Right renal cortex interstitium (tissue), 3 donors: Measurements from ENCODE around the gene BOK. TPM values are rescaled to one million over a fixed set of nuclear protein-coding genes. Genes with fewer than 3 reads are reported as not detected.
"Not testable (repeated sequence)": the region's sequence is repeated elsewhere in the genome, so short reads cannot be mapped to it uniquely, and the experiment has no call there.

Experiments used
- DNase-seq, 3 donors: peaks; one replicate each; pipeline ENCODE4 v3.0.0-alpha.2; 2013; ENCODE audit warnings: low read depth in 3 of 3, low spot score in 2 of 3
- polyA plus RNA-seq, 3 donors: library from polyadenylated mRNA; unstranded; fragments of 120-200 nt; gene quantifications; one replicate each; pipeline ENCODE4 v1.2.1, GENCODE V29; 2013; ENCODE audit not compliant: insufficient read length in 3 of 3

Gene BOK
- polyA plus RNA-seq, 3 donors: 15.9 to 20.4 (median 20.0) TPM

DNA sequence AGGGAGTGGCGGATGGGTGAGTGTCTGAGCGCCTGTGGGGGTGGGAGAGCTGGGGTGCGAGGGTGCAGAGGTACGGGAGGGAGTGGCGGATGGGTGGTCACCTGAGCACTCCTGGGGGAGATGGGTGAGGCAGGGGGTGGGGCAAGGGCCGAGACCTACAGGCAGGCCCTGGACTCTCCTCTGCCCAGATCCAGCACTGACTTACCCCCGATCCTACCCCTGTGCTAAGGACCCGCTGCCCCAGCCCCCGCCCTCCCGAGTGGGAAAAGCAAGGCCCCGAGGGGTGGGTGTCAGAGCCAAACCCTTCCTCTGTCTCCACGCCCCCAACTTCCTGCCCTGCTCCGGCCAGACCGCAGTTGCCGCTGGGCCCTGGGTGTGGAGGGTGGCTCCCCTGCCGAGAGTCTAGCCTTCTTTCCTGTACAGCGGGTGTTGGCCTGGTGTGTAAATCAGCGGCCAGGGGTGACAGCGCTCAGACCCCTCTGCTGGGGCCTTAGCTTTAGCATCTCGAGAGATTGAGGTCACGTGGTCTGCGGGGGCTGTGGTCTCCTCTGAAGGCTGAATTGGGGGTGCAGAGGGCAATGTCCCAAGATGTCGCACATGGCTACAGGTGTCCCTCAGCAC is 12.5 kb downstream of the BOK start:
- no peak for DNase-seq

DNA sequence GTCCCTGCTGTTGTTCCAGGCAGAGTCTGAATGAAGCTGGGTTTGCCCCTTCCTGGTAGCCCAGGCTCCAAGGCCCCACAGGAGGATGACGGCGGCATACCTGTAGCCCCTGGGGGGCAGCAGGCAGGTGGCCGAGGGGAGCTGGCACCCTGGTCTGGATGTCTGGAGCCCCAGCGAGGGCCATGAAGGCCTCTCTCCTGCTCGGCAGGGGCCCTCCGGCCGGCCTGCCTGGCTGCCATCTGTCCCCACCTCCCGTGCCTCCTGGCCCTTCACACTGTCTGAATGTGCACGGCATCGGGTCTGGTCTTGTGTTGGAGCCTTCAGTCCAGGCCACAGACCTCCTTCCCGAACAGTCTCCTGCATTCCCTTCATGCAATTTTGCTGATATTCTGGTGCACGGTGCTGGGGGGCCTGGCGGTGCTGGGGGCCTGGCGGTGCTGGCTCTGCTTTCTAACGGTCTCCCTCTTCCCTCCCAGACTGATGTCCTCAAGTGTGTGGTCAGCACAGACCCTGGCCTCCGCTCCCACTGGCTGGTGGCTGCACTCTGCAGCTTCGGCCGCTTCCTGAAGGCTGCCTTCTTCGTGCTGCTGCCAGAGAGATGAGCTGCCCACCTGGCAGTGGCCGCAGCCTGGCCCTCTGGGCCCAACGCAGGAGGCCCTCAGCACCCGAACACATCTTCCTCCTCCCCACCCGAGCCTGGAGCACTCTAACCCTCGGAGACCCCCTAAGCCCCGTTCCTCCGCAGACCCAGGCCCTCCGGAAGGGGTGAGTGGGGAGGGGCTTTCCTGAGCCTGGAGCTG is 13.5 kb downstream of the BOK start:
- DNase-seq: no peak

DNA sequence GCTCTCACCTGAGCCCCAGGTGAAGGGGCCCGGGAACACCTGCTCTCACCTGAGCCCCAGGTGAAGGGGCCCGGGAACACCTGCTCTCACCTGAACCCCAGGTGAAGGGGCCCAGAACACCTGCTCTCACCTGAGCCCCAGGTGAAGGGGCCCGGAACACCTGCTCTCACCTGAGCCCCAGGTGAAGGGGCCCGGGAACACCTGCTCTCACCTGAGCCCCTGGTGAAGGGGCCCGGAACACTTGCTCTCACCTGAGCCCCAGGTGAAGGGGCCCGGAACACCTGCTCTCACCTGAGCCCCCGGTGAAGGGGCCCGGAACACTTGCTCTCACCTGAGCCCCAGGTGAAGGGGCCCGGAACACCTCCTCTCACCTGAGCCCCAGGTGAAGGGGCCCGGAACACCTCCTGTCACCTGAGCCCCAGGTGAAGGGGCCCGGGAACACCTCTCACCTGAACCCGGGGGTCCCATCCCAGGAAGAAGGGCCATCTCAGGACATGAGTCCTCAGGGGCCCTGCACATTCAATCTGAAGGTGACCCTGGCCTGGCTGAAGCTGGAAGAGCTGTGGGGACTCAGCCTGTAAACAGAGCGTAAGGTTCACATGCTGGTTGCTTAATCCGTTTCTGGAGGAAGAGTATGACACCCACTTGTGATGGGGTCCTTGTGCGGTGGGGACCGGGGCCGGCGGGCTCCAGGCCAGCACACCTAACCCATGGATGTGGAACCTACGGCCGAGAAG is 14.5 kb downstream of the BOK start:
- not testable (repeated sequence) for DNase-seq

DNA sequence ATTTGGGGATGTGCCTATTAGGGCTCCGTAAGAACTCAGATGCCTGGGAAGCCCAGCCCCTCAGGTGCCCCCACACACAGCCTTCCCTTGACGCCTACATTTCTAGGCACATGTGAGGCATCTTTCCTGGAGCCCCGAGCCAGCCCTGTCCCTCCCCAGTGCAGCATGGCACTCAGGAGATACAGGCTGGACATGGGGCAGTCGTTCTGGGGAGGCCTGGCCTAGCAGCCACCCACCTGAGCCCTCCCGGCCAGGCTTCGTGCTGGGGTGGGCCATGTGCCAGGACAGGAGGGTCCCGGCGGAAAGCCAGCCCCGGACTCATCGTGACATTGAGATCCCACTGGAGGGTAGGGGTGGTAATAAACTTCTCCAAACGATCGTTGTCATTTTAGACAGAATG is 15.2 kb downstream of the BOK start:
- DNase-seq: no peak

DNA sequence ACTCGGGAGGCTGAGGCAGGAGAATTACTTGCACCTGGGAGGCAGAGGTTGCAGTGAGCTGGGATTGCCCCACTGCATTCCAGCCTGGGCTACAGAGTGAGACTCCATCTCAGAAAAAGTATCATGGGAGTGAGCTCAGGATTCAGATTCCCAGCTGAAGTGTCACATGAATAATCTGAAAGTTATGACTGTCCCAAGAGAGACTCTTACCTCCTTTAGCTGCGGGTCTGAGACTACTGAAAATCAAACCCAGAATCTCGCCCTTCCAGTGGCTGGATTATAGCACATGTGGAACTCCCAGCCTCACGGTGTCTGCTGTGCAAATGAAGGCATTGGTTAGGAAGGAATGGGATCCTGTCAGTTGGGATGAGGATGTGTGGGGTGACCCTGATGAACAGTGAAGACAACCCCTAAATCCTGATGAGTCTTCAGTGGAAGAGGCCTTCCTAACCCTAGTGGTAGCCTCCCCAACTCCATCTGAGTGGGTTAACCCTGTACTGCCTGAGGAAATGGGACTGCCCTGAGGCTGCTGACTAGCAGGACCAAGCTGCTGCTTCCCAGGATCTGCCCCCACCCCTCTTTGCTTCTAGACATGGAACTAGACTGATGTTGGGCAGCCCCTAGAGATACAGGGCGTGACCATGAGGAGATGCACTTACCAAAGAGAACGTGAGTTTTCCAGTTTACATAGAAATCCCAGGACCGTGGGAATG is 16.5 kb downstream of the BOK start:
- no peak for DNase-seq

DNA sequence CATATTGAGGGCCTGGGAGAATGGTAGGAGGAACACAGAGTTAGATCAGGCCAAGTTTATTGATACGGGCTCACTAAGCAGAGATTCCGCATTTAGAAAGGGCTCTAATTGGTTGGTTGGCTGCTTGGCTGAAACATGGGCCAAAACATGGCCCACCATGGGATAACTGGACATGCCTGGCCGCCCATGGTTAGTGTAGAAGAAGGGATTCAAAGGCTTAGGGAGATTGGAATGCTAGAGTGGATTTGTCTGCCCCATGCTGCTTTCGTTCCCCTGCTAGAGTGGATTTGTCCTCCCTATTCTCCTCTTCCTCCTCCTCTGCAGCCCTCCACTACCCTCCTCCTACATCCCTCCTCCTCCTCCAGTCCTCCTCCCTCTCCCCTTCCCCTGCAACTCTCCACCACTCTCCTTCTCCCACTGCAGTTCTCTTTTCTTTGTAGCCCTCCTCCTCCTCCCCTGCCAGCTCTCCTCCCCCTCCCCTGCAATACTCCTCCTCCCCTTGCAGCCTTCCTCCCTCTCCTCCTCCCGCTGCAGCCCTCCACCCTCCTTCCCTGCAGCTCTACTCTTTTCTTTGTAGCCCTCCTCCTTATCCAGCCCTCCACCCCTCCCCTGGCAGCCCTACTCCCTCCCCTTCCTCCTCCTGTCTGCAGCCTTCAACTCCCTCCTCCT is 17.2 kb downstream of the BOK start:
- no peak for DNase-seq

DNA sequence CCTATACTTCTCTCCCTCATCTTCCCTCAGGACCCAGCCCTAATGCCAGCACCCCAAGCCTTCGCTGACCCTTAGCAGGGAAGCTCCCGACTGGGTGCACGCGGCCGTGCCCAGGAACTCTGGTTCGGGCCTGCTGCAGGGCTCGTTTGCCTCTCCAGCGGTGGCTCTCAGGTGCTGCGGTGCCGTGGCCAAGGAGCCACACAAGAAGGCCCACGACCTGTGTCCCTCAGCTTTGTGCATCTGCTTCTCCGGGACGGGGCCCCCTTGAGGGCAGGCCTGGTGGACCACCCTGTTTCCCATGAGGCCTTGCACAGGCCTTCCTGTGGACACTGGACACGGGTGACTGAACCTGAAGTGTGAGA is 17.7 kb downstream of the BOK start:
- DNase-seq: no peak

DNA sequence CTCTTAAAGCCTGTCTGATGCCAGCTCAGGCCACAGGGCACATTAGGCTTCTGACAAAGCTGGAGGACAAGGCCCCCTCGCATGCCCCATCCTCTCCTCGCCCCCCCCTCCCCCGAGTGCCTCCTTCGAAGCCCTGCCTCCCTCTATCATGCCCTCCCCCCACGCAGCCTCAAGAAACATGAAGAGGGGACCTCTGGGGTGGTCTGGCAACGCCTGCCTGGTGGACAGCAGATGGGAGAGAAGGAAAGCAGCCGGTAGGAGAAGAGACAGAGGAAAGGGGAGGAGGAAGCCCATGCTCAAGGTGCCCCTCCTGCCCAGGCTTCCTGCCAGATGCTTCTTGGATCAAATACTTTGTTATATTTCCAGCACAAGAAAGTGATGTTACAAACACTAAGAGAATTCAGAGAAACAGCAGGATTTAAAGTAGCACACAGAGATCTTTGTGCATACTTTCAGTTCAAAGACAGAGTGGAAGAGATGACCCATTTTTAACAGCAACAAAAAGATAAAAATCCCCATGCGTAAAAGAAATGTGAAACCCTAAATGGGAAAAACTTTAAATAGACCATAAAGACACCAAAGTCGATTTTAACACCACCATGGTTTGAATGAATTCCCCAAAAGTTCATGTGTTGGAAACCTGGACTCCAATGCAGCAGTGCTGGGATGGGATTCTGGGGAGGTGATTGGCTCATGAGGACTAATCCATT is 19.0 kb downstream of the BOK start:
- DNase-seq: no peak

DNA sequence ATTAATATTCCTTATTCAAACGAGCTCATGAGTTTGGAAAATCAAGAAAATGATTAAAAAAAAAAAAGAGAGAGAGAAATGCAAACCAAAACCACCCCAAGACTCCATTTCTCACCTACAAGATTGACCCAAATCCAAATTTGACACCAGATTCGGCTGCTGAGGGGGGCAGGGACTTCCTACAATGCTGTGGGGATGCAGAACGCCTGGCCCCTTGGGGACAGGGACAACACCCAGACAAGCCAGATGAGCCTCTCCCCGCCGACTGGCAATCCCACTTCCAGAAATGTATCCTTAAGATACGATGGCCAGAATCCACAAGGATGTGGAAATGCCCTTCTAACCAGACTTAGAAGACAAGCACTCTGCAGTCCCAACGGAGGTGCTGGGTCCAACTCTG is 20.7 kb downstream of the BOK start:
- DNase-seq: no peak

DNA sequence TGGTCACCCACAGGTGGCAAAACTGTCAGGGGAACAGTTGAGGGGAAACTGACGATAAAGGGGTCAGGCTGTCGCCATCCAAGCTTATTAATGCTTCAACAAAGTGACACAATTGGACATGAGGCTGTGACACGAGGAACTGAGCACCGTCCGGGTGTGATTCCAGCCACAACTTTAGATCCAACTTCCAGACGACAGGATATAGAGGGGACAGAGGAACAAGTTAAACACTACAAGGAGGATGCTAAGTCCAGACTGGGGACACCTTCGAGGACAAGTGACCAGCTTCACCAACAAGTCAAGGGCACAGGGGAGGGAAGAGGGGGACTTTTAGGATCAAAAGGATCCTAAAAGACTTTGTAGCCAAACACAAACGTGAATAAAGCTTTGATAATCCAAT is 23.8 kb downstream of the BOK start:
- no peak for DNase-seq

DNA sequence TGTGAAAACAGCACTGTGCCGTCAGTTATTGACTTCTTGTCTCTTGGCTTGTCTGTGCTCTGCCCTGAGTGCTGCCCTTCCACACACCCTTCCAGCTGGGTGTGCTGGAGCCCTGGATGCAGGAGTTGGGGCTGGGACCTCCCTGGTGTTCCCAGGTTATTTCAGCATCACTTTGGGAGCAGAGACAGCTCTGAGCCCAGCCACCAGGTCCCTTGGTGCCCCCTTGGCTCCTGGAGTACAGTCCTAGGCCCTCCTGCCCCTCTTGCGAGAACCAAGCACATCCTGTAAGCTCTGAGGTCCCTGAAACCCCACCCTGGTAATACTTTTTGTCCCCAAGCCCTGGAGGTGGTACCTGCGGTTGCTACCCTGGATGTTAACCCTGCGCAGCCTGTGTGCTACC is 24.3 kb downstream of the BOK start:
- no peak for DNase-seq

DNA sequence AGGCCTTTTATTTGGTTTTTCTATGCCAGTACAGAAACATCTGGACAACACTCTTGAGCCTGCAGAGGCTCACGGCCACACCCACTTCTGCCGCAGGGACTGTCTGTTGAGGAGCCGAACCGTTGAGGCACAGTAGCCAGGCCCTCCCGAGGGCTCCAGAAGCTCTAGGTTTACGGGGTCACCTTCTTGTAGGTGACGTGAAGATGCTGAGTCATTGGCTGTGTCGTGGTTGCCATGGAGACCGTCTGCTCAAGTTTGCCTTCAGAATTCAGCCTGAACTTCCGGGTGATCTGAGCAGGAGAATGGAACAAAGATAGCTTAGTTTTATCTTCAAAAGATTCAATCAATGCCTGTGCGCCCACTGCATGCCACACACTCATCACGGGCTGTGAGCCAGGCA is 25.9 kb downstream of the BOK start:
- DNase-seq: no peak

DNA sequence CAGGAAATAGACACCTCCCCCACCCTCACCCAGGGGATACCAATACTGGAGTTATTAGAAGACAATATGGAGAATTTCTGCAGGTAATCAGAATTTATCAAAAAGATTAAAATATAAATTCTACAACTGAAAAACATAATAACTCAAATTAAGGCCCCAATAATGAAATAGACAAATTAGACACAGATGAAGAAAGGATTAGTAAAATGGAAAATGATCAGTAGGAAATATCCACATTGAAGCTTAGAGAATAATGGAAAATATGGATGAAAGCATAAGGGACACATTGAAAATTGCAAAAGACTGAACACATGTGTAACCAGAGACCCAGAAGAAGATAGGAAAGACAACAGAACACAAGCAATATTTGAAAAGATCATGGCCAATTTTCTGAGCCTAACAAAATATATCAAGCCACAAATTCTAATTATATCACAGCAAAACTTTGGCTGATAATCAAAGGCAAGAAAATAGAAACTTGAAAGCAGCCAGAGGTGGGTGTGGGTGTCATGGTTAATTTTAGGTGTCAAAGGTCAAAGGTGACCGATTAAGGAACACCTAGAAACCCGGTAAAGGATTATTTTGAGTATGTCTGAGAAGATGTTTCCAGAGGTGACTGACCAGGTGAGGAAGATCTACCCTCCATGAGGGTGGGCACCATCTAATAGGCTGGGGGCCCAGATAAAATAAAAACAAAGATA is 28.2 kb downstream of the BOK start:
- no peak for DNase-seq

DNA sequence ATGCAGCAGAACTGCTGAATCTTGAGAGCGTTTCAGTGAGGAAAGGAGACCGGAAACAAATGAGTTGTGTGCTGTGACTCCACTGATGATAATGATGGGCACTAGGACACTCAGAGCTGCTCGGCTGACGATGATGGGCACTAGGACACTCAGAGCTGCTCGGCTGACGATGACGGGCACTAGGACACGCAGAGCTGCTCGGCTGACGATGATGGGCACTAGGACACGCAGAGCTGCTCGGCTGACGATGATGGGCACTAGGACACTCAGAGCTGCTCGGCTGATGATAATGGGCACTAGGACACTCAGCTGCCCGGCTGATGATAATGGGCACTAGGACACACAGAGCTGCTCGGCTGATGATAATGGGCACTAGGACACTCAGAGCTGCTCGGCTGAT is 31.3 kb downstream of the BOK start:
- DNase-seq: not testable (repeated sequence)

DNA sequence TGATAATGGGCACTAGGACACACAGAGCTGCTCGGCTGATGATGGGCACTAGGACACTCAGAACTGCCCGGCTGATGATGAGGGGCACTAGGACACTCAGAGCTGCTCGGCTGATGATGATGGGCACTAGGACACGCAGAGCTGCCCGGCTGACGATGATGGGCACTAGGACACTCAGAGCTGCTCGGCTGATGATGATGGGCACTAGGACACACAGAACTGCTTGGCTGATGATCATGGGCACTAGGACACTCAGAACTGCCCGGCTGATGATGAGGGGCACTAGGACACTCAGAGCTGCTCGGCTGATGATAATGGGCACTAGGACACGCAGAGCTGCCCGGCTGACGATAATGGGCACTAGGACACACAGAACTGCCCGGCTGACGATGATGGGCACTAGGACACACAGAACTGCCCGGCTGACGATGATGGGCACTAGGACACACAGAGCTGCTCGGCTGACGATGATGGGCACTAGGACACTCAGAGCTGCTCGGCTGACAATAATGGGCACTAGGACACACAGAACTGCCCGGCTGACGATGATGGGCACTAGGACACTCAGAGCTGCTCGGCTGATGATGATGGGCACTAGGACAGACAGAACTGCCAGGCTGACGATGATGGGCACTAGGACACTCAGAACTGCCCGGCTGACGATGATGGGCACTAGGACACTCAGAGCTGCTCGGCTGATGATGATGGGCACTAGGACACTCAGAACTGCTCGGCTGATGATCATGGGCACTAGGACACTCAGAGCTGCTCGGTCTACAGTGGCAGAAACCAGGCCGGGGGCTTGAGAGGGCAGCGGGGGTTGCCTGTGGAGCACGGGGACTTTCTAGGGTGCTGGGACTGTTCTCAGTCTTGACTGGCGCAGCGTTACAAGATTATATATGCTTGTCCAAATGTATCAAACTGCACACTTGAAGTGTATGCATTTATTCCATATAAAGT is 32.2 kb downstream of the BOK start:
- DNase-seq: not testable (repeated sequence)

DNA sequence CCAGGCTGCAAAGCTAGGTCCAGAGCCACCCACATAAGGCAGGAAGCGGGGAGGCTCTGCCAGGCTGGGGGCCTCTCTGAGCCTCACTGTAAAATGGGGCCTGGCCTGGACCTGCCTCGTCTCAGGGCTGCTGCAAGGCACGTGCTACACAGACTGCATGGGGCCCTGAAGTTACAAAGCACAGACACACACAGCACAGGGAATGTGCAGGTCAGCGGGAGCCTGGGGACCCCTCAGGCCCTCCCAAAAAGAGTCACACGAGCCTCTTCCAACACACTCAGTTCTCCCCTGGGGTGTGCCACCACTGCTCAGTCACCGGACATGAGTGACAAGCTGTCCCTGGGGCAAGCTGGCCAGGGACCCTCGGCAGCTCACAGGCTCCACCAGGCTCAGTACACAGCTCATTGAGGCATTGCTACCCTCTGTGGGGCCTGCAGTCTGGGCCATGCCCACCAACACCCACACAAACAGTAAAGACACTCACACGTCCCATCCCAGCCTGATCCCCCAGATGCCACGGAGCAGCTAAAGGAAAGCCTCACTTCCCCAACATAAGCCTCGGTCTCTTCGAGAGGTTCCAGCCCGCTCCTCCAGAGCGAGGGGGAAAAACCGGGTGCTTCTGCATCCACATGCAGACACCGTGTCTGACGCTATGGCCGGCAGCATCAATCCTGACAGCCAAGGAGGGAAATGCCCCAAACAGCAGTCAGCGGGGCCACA is 33.7 kb downstream of the BOK start:
- no peak for DNase-seq

DNA sequence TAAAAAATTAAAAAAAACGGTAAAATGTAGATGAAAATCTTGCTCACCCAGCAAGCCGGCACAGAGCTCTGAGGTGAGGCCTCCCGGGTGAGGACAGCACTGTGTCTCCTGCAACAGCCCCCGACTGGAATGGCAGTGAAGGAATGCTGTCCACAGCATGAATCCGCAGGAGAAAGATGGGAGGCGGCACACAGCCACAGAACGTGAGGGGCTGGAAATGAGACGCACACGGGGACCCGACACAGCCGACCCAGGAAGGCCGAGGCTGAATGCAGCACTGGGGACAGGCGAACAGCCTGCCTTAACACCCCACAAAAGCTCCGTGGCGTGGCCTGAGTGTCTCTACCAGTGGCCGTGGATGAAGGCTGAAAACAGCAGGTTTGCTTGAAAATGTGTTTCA is 34.7 kb downstream of the BOK start:
- no peak for DNase-seq
